ENCODE measurements around the gene WDFY3.

- no peak for TF ChIP-seq POLR2A (IDR thresholded peaks at IDR 0.05)
- TF ChIP-seq CTCF (IDR thresholded peaks at IDR 0.05): no peak
Measured at GRCh38 chr4:84661191-84661939, 305.1 kb downstream of the WDFY3 start.
